Chondrocyte (in vitro differentiated cells): ENCODE results near the gene SMARCA2. TPM values are rescaled to one million over a fixed set of nuclear protein-coding genes. Genes with fewer than 3 reads are reported as not detected.

ENCODE experiments used
- DNase-seq: peaks from one replicate; pipeline ENCODE4 v3.0.0; 2021; ENCODE audit warnings: mixed read lengths, low spot score
- H3K27ac Mint-ChIP-seq: one replicate; pipeline ENCODE4 v1.8.0; 2021; ENCODE audit warnings: mild to moderate bottlenecking, moderate library complexity, mixed read lengths; ENCODE audit not compliant: unreplicated experiment
- H3K27me3 Mint-ChIP-seq: 2 replicates; pipeline ENCODE4 v1.8.0; 2021; ENCODE audit warnings: low read depth, mixed read lengths
- H3K36me3 Mint-ChIP-seq: 2 replicates; pipeline ENCODE4 v1.8.0; 2021; ENCODE audit warnings: low read depth, mixed read lengths
- H3K4me1 Mint-ChIP-seq: 2 replicates; pipeline ENCODE4 v1.8.0; 2021; ENCODE audit warnings: low read depth, mild to moderate bottlenecking, mixed read lengths
- H3K4me3 Mint-ChIP-seq: one replicate; pipeline ENCODE4 v1.8.0; 2021; ENCODE audit warnings: mild to moderate bottlenecking, moderate library complexity, mixed read lengths; ENCODE audit not compliant: unreplicated experiment
- H3K9me3 Mint-ChIP-seq: 2 replicates; pipeline ENCODE4 v1.8.0; 2021; ENCODE audit warnings: low read depth, mixed read lengths
- total RNA-seq: library from RNA; stranded (reverse); gene quantifications from 3 replicates; pipeline ENCODE4 v1.2.1, GENCODE V29; 2021
- TF ChIP-seq, protein P1 (sequence below): fragments of 200-600 bp; sonication (generic); IDR thresholded peaks from 2 replicates; pipeline ENCODE4 v1.5.0; 2021; ENCODE audit warnings: antibody characterized with exemption, mild to moderate bottlenecking, moderate library complexity

The SMARCA2 gene
- total RNA-seq, 1 donor from 2014 or later = 95.1 TPM

DNA sequence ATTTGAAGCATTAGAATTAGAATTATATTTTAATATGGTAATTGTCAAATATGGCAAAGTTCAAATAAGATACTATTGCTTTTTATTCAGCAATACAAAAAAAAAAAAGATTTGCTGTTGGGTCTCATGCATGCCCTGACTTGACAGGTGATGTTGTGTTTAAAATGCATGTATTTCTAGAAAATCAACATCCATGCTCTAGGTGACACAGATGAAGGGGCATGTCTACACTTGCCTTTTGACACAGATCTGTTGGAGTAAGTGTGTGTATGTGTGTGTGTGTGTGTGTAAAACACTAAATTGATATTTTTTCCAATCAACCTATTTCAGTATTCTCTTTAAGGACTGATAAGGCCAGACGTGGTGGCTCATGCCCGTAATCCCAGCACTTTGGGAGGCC is 38.1 kb upstream of the SMARCA2 start:
- no peaks in the 10 kb centered on the region for H3K4me1 Mint-ChIP-seq
- H3K36me3 Mint-ChIP-seq = no peaks in the 10 kb centered on the region
- TF ChIP-seq, protein P1, sequence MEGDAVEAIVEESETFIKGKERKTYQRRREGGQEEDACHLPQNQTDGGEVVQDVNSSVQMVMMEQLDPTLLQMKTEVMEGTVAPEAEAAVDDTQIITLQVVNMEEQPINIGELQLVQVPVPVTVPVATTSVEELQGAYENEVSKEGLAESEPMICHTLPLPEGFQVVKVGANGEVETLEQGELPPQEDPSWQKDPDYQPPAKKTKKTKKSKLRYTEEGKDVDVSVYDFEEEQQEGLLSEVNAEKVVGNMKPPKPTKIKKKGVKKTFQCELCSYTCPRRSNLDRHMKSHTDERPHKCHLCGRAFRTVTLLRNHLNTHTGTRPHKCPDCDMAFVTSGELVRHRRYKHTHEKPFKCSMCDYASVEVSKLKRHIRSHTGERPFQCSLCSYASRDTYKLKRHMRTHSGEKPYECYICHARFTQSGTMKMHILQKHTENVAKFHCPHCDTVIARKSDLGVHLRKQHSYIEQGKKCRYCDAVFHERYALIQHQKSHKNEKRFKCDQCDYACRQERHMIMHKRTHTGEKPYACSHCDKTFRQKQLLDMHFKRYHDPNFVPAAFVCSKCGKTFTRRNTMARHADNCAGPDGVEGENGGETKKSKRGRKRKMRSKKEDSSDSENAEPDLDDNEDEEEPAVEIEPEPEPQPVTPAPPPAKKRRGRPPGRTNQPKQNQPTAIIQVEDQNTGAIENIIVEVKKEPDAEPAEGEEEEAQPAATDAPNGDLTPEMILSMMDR = no peak
- peaks cover 9% of the 10 kb centered on the region for H3K27me3 Mint-ChIP-seq
- no peak overlapping the region for H3K4me3 Mint-ChIP-seq
- DNase-seq = no peak
- H3K9me3 Mint-ChIP-seq = peaks cover 6% of the 10 kb centered on the region
- no peak overlapping the region for H3K27ac Mint-ChIP-seq

DNA sequence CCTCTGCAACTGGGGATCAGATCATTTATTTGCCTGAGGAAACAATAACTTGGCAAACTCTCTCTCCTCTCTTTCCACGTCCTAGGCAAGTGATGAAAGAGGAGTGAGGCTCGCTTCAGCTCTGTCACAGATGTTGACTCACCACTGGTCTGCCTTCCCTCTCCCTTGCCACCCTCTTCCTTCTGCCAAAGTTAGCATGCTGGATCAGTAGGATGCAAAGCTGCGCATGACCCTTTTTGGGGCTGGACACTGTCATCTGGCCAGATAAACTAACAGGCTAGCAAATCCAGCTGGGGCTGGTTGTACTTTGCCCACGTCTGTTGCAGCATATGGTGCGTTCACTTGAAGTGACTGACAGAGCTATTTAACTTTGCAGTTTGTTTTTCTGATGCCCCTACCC is 36.2 kb upstream of the SMARCA2 start:
- no peak overlapping the region for H3K27ac Mint-ChIP-seq
- H3K4me3 Mint-ChIP-seq = no peak overlapping the region
- H3K27me3 Mint-ChIP-seq = peaks cover 9% of the 10 kb centered on the region
- no peaks in the 10 kb centered on the region for H3K9me3 Mint-ChIP-seq
- no peaks in the 10 kb centered on the region for H3K4me1 Mint-ChIP-seq
- TF ChIP-seq, protein P1 = no peak
- H3K36me3 Mint-ChIP-seq = no peaks in the 10 kb centered on the region
- no peak for DNase-seq

DNA sequence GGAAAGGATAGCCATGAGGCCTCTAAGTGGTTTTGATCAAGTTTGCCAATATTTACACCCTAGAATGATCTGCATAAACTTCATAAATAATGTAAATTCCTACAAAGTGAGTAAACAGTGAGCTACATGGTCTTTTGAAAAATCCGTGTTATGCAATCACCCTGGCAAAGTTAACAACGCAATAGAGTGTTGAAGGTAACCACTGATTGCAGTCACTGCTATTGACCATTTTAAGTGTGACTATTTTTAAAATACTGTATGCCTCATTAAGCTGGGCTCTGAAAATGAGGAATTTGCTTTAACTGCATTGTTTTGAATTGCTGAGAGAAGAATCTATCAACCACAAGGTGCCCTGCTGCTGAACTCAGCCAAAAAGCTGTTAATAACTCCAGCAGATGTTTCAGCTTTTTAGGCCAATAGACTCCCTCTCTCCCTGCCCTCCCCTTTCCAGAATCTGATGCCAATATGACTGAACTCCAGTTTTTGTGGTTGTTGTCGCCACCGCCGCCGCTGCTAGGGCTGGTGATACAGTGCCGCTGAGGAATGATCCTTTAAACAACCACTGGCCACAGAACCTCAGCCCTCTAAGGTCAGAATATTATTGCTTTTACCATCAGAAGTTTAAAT is 35.3 kb upstream of the SMARCA2 start:
- TF ChIP-seq, protein P1 = no peak
- H3K4me3 Mint-ChIP-seq = no peak overlapping the region
- DNase-seq = no peak

DNA sequence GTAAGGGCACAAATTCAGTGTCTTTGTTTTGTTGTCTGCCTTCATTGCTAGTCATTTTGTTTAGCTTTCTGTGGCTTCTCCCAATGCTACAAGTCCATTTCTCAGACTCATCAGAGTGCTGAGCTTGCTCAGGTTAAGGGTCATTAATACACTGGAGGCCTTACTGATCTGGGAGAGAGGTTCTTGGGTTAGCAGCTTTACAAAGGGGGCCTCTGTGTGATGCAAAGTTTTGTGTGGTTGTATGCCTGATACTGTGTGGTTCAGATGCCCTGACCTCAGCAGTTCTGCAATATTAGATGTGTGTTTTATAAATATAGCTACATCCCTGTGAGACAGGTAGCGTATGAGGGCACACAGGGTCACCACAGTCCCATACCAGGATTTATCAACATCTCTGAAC is 34.8 kb upstream of the SMARCA2 start:
- TF ChIP-seq, protein P1 = no peak
- DNase-seq = no peak
- H3K4me3 Mint-ChIP-seq = no peak overlapping the region
- H3K27ac Mint-ChIP-seq = no peak overlapping the region
- no peaks in the 10 kb centered on the region for H3K9me3 Mint-ChIP-seq
- H3K4me1 Mint-ChIP-seq = no peaks in the 10 kb centered on the region
- peaks cover 7% of the 10 kb centered on the region for H3K27me3 Mint-ChIP-seq
- H3K36me3 Mint-ChIP-seq = no peaks in the 10 kb centered on the region

More for the DNA sequence above, 35.3 kb upstream of the SMARCA2 start:
- Mint-ChIP-seq H3K27ac (no peak overlapping the region), H3K9me3 (no peaks in the 10 kb centered on the region), H3K4me1 (no peaks in the 10 kb centered on the region), H3K36me3 (no peaks in the 10 kb centered on the region), H3K27me3 (peaks cover 8% of the 10 kb centered on the region)

DNA sequence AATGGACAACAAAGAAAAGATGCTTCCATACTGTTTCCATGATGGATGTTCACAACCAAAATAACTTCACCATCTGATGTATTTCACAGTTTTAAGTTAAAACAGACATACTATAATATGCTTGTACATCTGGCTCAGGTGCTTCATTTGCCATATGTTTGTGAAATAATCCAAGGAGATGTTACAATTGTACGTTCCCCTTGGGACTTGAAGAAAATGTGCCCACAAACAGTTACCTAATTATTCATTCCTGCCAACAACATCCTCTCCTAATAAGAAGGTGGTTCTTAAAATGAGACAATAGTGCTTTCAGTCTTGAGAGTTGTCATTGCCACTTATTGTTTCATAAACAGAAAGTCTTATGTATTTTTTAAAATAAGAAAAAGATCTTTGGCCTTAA is 33.1 kb upstream of the SMARCA2 start:
- Mint-ChIP-seq H3K27ac (no peak overlapping the region), H3K4me1 (no peaks in the 10 kb centered on the region), H3K27me3 (peaks cover 13% of the 10 kb centered on the region), H3K4me3 (no peak overlapping the region), H3K9me3 (peaks cover 11% of the 10 kb centered on the region), H3K36me3 (peaks cover 2% of the 10 kb centered on the region)
- TF ChIP-seq, protein P1 = no peak
- no peak for DNase-seq
